Globus pallidus (tissue), 1 donor: ENCODE measurements around the gene IFT20.
"Not testable (repeated sequence)": the region's sequence is repeated elsewhere in the genome, so short reads cannot be mapped to it uniquely, and the experiment has no call there.

ENCODE experiments used
- DNase-seq: peaks from one replicate; pipeline ENCODE4 v3.0.0-alpha.2; 2015; ENCODE audit warnings: low spot score

IFT20 gene

DNA sequence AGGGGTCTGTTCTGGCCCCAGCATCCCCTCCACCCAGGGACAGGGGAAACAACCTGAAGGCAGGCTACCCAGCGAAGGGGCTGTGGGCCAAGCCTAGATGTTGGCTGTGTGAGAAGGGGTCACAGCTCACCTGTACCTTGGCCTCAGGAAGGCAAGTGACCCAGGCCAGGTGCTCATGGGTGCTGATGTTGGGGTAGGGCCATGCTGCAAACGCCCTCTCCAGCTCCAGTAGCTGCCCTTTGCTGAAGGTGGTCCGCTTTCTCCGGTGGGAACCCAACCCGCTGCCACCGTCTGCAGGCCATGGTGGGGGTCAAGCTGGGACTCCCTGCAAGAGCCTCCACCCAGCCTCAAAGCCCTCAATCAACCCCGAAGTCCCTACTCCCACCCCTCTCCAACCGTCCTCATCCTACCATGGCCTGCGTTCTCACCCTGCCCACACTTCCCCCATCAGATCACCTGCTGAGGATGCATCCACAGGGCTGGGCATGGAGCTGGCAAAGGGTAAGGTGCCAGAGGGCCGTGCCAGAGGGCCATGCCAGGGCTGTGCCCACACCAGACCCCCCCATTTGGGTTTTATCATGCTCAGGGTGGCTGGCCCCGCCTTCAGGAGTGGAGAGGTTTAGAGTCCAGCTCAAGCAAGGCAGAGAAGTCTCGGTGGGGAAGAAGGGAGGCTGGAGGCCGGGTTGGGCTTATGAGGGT is 29.5 kb upstream of the IFT20 start, which contains the start of gene SEBOX:
TSS of gene SEBOX (minus strand) at position 535 of the 699 bp plus-strand sequence. CDS start at position 487, 48 bp downstream.
- no peak for DNase-seq

DNA sequence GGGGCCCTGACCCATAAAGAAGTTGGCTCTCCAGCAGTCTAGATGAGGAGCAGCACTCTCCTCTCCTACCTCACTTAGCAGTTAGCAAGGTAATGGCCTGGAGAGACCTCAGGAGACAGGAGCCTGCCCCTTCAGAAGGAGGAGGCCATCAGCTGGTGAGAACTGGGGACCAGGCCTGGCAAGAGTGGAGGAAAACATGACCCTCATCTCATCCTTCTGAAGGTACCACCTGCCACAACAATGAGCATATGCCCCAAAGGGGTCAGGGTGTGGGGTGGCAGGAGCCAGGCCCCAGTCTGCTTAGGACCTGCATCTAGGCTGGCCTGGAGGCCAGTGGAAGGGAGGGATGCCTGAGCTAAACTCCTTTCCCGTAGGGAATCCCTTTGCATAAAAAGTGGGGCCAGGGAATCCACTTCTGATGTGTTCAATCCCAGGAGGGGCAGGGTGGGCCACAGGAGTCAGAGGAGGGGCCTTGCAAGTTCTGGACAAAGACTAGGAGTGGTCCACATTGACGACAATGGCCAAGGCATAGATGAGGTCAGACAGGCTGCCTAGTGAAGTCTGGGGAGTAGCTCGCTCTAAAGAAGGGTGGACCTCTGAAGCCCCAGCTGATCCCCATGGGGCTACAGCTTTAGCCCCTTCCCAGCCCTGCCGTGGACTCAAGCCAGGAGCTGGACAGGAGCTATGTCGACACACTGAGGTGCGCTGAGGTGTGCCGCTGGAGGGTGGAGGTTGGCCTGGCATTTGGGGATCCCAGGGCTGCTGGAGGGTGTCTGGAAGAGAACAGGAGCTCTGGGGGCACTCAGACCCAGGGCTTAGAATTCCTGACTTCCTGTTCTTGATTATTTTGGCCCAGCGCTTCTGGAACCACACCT is 28.7 kb upstream of the IFT20 start:
- DNase-seq, result no peak

DNA sequence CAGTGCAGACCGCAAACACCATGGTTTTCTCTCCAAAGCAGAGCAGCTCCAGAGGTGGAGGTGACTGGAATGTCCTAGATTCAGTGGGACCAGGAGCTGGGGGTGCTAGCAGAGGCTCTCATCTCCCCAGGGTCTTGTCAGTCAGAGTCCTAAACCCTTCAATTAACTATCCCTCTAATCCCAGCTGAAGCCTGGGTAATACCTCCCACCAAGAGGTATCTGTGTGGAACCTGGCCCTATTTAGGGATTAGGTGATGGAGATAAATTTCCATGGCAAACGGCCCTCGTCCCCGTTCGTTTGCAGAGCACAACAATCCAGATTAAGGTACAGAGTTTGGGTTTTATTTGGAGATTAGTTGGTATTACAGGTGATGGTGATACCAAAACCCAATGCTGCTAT is 27.9 kb upstream of the IFT20 start:
- no peak for DNase-seq

DNA sequence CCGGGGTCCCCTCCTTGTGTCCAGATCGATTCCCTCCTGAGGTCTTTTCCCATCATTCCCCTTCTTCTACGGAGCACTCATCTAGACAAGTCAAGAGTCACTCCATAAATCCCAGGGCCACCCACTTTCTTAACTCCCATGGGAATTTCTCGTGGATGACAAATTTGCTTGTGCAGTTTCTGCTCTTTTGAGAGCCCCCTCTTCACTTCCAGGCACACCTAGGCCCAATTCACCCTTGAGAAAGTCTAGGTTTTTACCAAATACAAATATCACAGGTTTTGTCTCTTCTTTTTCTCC is 22.6 kb upstream of the IFT20 start:
- DNase-seq, result no peak

DNA sequence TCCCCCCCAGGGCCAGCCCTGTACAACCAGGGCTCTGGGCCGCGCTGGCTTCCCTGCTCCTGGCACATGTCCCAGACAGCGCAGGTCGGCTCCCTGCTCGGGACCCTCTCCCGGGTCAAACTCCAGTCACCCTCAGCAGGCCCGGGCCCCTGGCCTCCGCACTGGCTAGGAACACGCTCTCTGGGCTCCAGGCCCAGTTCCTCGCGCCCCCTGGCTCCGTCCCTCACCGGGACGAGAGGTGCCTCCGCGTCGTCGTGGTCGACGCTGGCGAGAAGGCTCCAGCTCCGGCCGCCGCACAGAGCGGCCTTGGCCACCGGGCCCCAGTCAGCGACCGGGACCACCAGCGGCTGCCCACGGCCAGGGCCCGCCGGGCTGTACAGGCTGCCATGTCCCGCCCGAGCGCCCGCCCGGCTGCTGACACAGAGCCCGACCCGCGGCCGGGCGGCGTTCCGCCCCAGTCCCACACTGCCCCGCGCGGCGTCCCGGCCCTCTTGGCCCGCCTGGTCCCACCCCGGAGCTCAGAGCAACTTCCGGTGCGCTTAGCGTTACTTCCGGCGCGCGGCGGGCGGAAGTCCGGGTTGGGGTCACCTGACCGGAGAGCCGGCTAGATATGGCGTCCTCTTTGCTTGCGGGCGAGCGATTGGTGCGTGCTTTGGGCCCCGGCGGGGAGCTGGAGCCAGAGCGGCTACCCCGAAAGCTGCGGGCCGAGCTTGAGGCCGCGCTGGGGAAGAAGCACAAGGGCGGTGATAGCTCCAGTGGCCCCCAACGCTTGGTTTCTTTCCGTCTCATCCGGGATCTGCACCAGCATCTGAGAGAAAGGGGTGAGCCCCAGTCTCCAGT is 22.0 kb upstream of the IFT20 start, which contains the start of gene POLDIP2:
TSS of gene POLDIP2 (minus strand) at position 467 of the 840 bp plus-strand sequence. CDS start at position 388, 79 bp downstream.
- peak; percentile 93 for DNase-seq

DNA sequence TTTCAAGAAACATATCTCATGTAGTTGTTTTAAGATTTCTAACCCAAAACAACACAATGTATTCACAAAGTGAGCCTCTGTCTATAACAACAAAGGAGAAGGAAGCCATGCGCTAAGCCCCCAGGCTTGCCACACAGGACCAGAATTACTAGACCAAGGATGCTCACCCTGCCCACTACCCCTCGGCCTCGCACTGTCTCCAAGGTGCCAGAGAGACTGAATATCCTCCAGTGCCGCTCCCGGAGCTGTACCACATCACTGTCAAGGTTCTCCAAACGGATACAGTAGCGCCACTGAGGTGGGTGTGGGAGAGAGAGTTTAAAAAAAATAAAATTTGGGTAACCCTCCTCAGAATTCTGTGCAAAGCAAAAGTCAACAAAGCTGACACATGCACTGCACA is 15.0 kb upstream of the IFT20 start:
- DNase-seq, result no peak

DNA sequence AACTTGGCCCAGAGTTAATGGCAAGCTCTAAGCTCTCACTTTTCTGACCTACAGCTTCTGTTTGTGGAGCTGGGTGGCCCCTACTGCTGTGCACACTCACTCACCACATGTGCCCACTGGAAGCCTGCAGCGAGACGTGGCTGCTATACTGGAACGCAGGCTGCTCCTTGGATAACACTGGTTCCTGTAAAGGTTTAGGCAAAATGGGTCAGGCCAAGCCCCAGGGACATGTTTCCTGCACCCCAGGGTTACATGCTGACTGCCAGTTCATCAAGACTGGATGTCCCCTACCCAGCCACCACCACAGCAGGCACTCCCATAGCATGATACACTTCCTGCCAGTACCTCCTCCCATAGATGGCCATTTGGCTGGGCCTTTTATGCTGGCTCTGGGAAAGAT is 13.7 kb upstream of the IFT20 start:
- DNase-seq, result no peak

DNA sequence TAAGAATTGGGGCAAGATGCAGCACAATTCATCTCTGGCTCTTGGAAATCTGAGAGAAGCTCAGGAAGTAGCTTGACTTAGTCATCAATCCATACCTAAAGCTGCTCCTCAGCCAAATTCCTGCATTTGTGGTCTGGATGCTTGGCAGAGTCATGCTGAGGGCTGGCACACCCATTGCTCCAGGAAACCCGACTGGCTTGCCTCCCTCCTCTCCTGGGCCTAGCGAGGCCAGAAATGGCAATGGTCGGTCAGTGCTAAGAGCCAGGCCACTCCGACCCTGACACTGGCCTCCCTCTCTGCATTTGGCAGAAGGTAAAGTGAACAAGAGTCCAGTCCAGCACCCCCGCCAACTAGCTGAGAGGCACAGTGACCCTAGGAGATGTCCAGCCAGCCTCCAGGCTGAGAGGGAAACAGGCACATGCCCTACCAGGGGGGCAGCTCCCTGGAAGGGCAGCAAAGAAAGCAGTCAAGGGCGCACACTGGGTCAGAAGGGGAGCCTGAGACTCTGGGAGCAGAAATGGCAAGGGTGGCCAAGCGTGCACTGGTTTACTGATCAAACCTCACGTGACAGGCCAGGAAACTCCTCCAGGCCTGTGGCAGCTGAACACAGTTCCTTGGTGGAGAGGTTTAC is 12.1 kb upstream of the IFT20 start:
- no peak for DNase-seq

DNA sequence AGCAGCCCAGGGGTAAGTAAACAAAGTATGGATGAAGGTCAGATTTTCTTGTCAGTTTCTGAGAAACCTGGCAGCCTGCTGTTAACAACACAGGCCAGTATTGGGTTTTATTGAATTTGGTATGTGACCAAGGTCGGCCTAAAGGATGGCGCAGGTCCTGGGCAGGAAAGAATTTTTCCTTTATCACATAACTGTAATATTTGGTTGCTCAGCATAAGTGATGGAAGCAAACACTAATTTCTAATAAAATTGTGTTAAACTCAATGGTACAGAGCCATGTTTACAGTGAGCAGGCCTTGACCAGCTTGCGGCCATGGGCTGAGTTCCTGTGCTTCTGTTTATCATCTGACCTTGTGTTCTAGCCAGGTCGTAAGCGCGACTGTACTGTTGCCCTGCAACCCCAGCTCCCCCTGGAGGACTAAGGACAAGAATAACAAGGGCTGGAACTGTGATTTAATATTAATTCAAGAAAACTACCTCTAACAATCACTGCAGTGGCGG is 11.5 kb upstream of the IFT20 start:
- no peak for DNase-seq

DNA sequence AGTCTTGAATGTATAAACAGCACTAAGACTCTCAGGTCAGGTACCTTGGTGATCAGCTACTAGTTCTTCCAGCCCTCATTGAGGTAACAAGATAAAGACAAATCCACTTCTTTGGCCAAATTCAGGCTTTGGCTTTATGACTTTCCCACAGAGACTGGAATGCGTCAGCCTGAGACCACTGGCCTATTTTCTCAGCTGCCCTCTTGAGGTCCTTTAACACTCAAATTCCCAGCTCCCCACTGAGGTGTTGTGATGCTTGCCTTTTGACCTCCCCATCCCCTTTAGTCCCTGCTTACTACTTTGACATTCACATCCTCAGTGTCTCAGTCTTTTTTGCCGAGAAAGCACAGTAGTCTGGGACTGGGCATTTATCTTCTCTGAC is 10.9 kb upstream of the IFT20 start:
- no peak for DNase-seq

DNA sequence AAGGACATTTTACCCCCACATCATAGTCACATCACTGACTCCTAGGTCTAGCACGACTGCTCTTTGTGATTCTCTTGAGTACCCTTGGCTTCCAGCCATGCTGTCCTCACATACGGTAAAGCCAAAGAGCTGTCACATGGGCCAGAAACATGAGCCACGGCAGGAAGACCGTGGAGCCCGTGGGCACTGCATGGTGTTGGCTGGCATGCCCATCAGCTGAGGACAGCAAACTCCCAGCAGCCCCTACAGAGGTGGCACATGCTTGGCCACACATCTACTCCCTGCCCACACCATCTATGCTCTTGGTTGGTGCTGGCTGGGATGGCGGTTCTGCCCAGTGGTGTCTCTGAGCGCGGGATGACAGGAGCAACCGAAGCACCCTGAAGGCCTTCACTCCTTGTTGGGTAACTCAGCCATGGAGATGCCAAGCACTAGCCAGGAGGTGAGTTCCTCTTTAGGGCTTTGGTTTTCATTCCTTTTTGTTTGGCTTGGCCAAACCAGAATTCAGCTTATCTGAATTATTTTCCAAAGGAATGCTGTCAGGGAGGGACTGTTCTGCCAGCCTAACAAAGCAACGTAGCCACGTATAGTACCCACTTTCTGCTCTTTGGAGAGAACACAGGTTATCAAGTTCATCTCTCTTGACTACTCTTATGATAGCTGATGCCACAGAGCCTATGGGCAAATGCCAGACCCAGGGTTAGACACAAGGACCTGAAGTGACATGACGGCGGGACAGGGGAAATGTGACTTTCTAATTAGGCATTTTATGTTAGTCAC is 10.3 kb upstream of the IFT20 start:
- DNase-seq, result no peak

DNA sequence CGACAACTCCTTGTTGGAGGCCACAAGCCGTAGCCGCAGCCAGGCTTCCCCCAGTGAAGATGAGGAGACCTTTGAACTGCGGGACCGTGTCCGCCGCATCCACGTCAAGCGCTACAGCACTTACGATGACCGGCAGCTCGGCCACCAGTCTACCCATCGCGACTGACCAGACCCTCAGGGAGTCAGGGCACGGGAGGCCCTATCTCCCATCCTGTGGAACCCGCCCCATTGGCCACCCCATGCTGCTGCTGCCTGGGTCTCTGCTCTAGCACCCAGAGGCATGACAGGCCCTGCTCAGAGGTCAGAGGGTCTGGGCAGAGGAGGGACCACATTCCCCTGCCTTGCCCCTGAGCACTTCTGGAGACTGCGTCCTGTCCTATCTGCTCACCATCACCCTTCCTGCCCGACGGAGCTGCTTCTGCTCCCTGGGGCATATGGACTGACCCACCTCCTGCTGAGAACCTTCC is 9.2 kb upstream of the IFT20 start:
- no peak for DNase-seq

DNA sequence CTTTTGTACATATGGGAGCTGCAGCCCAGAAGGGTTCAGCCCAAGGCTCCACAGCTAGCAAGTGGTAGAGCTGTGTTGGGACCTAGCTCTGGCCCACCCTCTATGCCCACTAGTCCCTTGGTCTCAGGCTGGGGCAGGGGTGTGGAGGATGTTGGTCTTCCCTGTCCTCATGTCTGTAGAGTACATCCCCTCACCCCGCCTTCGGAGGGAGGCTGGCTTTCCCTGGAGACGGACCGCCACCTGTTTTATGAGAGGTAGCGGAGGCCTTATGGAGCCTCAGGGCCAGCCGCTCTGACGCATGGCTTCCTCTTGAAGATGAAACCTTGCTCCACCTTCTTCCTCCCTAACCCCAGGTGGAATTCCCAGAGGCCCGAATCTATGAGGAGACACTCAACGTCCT is 8.7 kb upstream of the IFT20 start:
- no peak for DNase-seq

DNA sequence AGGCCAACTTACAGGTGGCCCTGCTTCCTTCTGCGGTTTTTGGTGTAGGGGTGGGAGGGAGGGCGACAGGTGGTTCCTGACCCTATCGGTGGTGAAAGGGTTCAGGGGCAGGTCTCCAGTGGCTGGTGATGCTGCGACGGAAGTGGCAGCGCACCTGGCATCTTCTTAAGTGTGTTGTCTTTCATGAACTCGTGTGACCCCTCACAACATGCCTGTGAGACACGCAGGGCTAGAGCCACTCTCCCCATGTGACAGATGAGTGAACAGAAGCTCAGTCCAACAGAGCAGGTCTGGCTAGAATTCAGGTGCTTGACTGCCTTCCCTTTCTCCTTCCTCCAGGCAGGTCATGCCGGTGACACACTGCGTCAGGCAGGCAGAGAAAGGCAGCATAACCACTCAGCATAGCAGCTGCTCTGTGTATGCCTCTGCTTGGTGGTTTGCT is 8.2 kb upstream of the IFT20 start:
- no peak for DNase-seq

DNA sequence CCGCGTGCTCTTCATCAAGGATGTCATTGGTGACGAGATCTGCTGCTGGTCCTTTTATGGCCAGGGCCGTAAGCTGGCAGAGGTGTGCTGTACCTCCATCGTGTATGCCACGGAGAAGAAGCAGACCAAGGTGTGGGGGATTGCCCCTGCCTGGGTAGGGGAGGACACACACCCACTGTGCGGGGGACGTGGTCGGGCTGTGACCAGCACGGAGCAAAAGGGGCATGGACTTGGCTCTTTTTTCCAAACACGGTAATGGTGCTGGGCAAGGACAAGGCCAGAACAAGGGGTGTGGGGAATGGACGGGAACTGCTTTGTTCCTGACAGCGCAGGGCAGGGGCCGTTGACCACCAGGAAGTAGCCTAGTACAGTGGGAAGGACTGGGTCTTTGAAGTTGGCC is 7.0 kb upstream of the IFT20 start:
- DNase-seq, result no peak

DNA sequence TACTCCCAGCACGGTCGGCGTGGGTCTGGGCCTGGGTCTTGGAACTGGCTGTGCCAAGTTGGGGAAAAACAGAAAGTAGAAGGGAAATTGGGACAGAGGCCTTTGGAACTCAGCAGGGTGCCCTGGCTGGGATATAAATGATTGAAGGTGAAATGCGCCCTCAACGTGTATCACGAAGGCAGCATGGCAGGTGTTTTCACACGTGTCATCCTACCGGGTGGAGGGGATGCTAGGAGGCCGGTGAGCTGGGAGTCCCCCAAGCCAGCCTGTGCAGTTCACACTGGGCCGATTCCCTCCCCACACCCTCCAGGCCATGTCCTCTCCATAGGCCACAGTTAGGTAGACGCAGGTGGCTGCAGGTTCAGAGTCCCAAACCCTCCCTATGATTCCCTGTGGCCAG is 6.2 kb upstream of the IFT20 start:
- no peak for DNase-seq

DNA sequence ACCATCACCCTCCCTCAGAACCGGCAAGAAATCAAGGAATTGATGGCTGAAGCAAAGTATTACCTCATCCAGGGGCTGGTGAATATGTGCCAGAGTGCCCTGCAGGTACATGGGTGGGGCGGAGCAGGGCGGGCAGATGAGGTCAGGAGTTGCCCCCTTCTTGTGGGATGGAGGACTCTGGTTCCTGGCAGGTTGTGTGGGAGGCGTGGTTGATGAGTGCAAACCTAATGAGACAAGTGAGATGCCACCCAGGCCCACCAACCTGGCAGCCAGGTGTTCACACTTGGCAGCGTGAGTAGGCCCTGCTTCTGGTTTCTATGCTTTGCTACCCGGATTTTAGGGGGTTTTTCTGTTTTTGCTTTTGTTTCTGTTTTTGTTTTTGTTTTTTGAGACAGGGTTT is 5.1 kb upstream of the IFT20 start:
- no peak for DNase-seq

DNA sequence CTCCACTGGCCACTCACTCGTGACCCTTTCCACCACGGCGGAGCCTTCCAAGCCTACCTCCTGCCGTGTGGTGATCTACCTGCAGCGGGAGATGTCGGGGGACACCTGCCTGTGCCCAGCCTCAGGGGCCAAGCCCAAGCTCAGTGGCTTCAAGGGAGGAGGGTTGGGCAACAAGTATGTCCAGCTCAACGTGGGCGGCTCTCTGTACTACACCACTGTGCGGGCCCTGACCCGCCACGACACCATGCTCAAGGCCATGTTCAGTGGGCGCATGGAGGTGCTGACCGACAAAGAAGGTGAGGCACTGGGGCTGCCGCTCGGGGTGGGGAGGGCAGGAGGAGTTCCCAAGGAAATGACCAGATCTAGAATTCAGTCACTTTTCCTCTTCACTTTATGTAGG is 4.2 kb upstream of the IFT20 start:
- DNase-seq, result no peak

DNA sequence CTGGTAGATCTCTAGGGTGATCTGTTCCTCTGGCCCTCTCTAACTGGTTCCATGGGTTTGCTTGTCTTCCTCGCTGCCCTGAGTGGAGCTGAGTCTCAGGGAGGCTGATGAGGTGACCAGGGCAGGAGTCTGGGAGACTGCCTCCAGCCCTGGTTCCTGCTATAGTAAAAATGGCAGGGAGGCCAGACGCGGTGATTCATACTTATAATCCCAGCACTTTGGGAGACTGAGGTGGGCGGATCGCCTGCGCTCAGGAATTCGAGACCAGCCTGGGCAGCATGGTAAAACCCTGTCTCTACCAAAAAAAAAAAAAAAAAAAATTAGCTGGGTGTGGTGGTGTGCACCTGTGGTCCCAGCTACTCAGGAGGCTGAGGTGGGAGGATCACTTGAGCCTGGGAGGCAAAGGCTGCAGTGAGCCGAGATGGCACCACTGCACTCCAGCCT is 3.5 kb upstream of the IFT20 start:
- not testable (repeated sequence) for DNase-seq

DNA sequence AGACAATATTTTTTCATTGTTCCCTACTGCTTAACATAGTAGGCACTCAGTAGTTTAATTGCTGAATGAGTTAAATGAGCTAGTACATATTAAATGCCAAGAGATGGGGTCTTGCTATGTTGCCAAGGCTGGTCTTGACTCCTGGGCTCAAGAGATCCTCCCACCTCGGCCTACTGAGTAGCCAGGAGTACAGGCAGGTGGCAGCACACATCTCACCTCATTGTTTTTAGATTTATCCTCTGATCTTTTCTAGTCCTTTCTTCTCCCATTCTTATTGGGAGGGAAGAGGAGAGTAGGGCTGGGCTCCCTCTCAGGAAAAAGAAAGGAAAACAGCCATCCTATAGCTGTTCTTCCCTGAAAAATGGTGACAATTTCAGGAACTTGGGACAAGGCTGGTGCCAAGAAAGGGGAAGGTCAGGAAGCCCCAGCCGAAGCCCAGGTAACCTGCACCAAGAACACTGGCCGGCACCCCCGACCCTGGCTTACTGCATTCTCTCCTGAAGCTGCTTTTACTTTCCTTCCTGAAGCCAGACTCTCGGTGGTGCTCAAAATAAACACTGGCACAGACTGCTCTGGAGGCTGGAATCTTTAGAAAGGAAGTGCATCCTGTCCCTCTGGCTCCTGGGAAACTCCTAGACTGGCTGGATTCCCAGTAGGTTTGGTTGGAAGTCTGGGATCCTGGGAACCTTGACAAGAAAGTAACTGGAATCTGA is 2.9 kb upstream of the IFT20 start:
- no peak for DNase-seq
